Measurements from ENCODE around the gene PLAGL1. TPM values are rescaled to one million over a fixed set of nuclear protein-coding genes. Genes with fewer than 3 reads are reported as not detected.

PLAGL1 gene
- total and polyA plus RNA-seq, 2 of the 13 experiments (the other 11 are each of a cell fraction or from before 2014, with no cell fraction given): 0.60 to 2.3 TPM

DNA sequence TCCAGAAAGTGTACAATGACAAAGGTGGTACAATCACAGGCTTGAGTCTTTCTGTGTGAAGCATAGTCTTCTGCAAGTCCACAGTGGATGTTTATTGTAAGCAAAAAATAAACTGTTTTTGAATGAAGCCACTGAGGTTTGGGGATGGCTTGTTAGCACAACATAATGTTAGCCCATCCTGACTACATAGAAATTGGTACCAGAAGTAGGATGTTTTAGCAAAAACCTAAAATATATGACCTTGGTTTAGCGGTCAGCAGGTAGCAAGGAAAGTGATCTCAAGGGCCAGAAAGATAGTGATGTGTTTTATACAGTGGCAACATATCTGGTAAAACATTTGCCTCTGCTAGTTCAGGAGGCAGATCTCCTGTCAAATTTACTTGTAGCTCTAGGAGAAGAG is 15.8 kb downstream of the PLAGL1 start:
- TF ChIP-seq ZNF20 (CRISPR knock-in tag; IDR thresholded peaks at IDR 0.05) (no peak), MIER2 (CRISPR knock-in tag; IDR thresholded peaks at IDR 0.05) (no peak), KDM3A (CRISPR knock-in tag; IDR thresholded peaks at IDR 0.05; ENCODE audit: low read depth) (no peak), PHB2 (IDR thresholded peaks at IDR 0.05; ENCODE audit: partially characterized antibody) (no peak), ZNF251 (CRISPR knock-in tag; IDR thresholded peaks at IDR 0.05) (no peak), ZNF883 (CRISPR knock-in tag; IDR thresholded peaks at IDR 0.05; ENCODE audit: not compliant biosample characterization) (no peak), ZNF224 (CRISPR knock-in tag; IDR thresholded peaks at IDR 0.05) (no peak), ARHGAP35 (CRISPR knock-in tag; IDR thresholded peaks at IDR 0.05; ENCODE audit: borderline replicate concordance) (no peak), ELK4 (CRISPR knock-in tag; IDR thresholded peaks at IDR 0.05; ENCODE audit: borderline replicate concordance) (no peak)

More for the DNA sequence above, 15.8 kb downstream of the PLAGL1 start:
- BruUV-seq (replicated peaks): no TSS peak
- no peak overlapping the region for H3K27ac ChIP-seq (ENCODE audit: extremely low read length, insufficient read depth, low read length)
- intact Hi-C loops (cut with micrococcal nuclease; ENCODE audit: unreplicated experiment): no loop called here
- no peaks in the 10 kb centered on the region for H4K20me1 ChIP-seq (ENCODE audit: insufficient read depth, low read length)
- DNase-seq (ENCODE audit: low spot score) (no peak), ATAC-seq (no peak), FAIRE-seq (no peak)
- in situ Hi-C loops (cut with HindIII; ENCODE audit: extremely low pct_ligation_motif_present, low pct_unique_long_range_greater_than_20kb): no loop called here
- H2AFZ ChIP-seq (ENCODE audit: low read length): no peak overlapping the region
- H3K27me3 ChIP-seq (ENCODE audit: control insufficient read depth in 1 of 2, insufficient read depth in 2 of 2, low read length in 2 of 2): no peaks in the 10 kb centered on the region
- H3K36me3 ChIP-seq (replicated peaks in 1 of 2; ENCODE audit: control insufficient read depth in 1 of 2, insufficient read depth in 2 of 2, low read length in 2 of 2): no peaks in the 10 kb centered on the region
- WGBS (ENCODE audit: low lambda C conversion rate): 94% methylated on average over 1 of the region's 1 CpG
- ChIA-PET POLR2A (no interaction called here), CTCF (ENCODE audit: low intra/inter-chr PET ratio, low total read pairs) (no interaction called here)
- no peak overlapping the region for H3K4me3 ChIP-seq (replicated peaks in 1 of 3; ENCODE audit: insufficient read depth in 1 of 3, low read depth in 2 of 3, low read length in 3 of 3)
- H3K9me3 ChIP-seq (ENCODE audit: low read length): no peaks in the 10 kb centered on the region
- H3K79me2 ChIP-seq (ENCODE audit: insufficient read depth, low read length): no peaks in the 10 kb centered on the region
- H3K4me2 ChIP-seq (ENCODE audit: low read depth, low read length): no peak overlapping the region
- no peak overlapping the region for H3K9ac ChIP-seq (ENCODE audit: insufficient read depth, low read depth, low read length)
- H3K4me1 ChIP-seq (ENCODE audit: insufficient read depth, low read length): no peaks in the 10 kb centered on the region
